ENCODE data around the gene ELK4.

ELK4 gene

GRCh38 chr1:205672395-205672889, 40.6 kb upstream of the ELK4 start:
- Histone ChIP-seq H3K27ac (no peak overlapping the region), H3K4me3 (no peak overlapping the region), H3K9me3 (no peaks in the 10 kb centered on the region), H3K36me3 (no peaks in the 10 kb centered on the region), H3K4me1 (peaks cover 58% of the 10 kb centered on the region), H3K9ac (no peak overlapping the region), H3K27me3 (no peaks in the 10 kb centered on the region), H4K20me1 (no peaks in the 10 kb centered on the region; the same call in 1 of the 2 replicates), H3K4me2 (peak overlapping the region; percentile 28; the same call in 1 of the 2 replicates)
- TF ChIP-seq Cebpa-rat (IDR thresholded peaks at IDR 0.05): no peak

DNA sequence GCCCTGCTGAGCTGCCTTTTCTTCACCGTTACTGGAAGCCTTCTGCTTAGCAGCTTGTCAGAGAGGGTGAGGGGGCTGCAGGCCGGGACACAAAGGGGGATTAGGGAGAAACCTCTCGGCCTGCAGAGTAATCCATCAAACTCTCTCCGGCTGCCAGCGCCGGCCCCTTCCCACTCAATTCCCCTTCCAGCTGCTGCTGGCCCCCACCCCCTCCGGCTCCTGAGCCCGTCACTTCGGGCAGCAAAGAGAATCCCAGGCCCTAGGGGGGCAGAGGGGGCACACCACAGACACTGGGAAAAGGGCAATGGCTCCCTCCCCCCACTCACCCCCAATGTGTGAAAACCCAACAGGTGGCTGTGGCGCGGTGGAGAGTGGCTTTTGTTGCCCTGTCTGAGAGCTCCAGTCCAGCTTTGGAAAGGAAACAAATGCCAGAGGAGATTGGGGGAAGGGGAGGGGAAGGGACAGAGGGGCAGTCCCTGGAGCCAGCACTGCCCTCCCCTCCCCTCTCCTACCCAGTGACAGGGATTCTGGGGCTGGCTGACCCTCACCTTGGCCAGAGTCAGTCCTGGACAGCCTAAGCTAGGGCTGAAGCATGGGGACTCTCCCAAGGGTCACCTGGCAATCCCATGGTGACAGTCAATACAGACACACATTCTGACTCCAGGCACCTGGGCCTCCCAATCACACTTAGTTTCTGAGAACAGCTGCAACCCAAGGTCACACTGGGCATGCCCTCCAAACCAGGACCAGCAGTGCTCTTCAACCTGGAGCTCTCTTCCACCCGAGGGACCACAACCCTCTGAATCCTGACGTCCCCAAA, 39.0 kb upstream of the ELK4 start:
- no peak for TF ChIP-seq Cebpa-rat (IDR thresholded peaks at IDR 0.05)
- Histone ChIP-seq H3K36me3 (no peaks in the 10 kb centered on the region), H3K9ac (no peak overlapping the region), H3K27me3 (no peaks in the 10 kb centered on the region), H4K20me1 (no peaks in the 10 kb centered on the region; the same call in 1 of the 2 replicates), H3K4me2 (peak overlapping the region; percentile 58; the same call in 1 of the 2 replicates), H3K9me3 (no peaks in the 10 kb centered on the region), H3K4me3 (no peak overlapping the region), H3K27ac (no peak overlapping the region), H3K4me1 (peaks cover 63% of the 10 kb centered on the region)

DNA sequence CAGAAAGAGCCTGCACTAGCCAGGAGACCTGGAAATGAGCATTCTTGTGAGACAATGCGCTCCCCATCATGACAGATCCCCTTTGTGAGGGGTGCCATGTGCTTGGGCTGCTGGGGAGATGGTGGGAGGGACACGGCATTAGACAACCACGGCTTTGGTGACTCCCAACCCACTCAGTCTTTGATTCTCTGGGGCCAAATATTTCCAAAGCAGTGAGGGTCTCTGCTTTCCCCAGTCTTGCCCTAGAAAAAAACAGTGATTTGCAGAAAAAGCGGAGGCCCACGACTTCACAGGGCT, 38.3 kb upstream of the ELK4 start:
- Histone ChIP-seq H3K27me3 (no peaks in the 10 kb centered on the region), H3K36me3 (no peaks in the 10 kb centered on the region), H3K4me1 (peaks cover 70% of the 10 kb centered on the region), H3K4me3 (no peak overlapping the region), H3K9me3 (no peaks in the 10 kb centered on the region), H3K4me2 (peak overlapping the region; percentile 58; the same call in 1 of the 2 replicates), H4K20me1 (no peaks in the 10 kb centered on the region), H3K27ac (no peak overlapping the region), H3K9ac (no peak overlapping the region)
- no peak for TF ChIP-seq Cebpa-rat (IDR thresholded peaks at IDR 0.05)

DNA sequence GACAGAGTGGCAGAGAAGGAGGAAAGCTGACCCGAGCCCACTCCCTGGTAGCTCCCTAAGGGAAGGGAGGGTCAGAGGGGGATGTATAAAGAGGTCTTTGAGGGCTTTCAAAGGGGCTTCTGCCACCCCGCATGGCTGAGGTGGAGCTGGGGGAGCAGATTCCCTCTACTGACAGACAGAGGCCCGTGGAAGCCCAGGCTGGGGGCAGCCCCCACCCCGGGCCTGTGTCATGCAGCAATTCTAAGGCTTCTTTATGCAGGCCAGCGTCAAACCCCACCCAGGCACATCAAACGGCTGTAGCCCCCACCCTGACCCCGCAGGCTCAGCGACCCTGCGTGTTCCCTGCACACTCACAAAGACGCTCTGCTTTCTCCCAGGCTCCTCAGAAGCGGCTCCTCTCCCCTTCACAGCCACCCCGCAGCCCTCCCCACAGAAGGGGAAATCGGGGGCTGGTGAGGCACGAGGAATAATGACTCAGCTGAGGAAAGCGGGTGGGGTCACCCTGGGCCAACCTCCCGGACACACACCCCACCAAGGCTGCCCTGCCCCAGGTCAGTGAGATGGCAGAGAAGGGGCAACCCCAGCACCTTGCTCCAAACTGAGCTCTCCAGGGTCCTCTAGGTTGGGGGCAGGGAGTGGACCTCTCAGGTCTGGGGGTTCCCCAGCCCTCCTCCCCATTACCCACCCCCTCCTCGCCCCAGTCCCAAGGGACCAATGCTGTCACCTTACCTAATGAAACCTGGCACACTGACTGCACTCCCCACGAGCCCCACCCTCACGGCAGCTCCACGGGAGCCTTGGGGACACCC, 37.7 kb upstream of the ELK4 start:
- no peak for TF ChIP-seq Cebpa-rat (IDR thresholded peaks at IDR 0.05)
- Histone ChIP-seq H3K9me3 (no peaks in the 10 kb centered on the region), H3K27me3 (no peaks in the 10 kb centered on the region), H3K4me3 (no peak overlapping the region), H3K4me2 (peak overlapping the region; percentile 58), H4K20me1 (no peaks in the 10 kb centered on the region), H3K36me3 (no peaks in the 10 kb centered on the region), H3K4me1 (peaks cover 75% of the 10 kb centered on the region), H3K9ac (no peak overlapping the region), H3K27ac (peak overlapping the region; percentile 47)

GRCh38 chr1:205668951-205669340, 37.1 kb upstream of the ELK4 start:
- no peaks in the 10 kb centered on the region for H4K20me1 ChIP-seq
- no peaks in the 10 kb centered on the region for H3K27me3 ChIP-seq
- H3K27ac ChIP-seq: peak overlapping the region; percentile 47
- TF ChIP-seq Cebpa-rat (IDR thresholded peaks at IDR 0.05): no peak
- peak overlapping the region; percentile 58 for H3K4me2 ChIP-seq
- H3K4me3 ChIP-seq: no peak overlapping the region
- no peaks in the 10 kb centered on the region for H3K9me3 ChIP-seq
- peaks cover 81% of the 10 kb centered on the region for H3K4me1 ChIP-seq
- no peaks in the 10 kb centered on the region for H3K36me3 ChIP-seq
- no peak overlapping the region for H3K9ac ChIP-seq

DNA sequence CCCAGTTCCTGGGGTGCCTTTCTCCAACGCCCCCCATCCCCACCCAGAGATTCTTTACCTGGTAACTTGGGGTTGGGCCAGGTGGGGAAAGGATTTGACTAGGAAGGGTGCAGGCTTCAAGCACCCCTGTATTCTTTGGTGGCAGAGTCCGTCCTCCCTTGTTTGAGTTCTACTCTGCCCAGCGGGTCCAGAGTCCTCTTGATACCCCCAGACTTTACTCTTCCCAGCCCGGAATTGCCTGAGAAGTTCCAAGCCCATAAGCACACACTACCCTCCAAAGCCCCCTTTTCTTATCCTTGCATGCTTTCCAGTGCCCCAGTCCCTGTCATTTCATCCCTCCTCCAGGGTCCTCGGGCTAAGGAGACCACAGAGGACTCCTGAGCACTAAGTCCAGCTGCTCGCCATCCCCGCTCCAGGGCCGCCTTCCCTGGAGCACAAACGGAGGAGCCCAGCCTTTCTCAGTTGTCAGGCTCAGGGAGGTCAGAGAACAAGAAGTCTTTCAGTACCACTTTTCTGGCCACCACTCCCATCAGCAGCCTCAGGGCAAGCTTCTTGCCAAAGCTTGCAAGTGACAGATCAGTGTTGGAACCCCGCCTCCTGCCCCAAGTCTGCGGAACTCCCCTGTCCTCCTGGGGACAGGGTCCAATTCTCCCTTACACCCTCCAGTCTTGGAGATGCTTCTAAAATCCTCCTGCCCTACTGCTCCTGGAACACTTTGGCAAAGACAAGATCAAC, 36.3 kb upstream of the ELK4 start:
- Histone ChIP-seq H3K9me3 (no peaks in the 10 kb centered on the region), H3K9ac (no peak overlapping the region), H3K4me1 (peaks cover 90% of the 10 kb centered on the region), H3K36me3 (peaks cover 5% of the 10 kb centered on the region; the same call in 1 of the 2 replicates), H3K27me3 (no peaks in the 10 kb centered on the region), H3K4me2 (peak overlapping the region; percentile 58), H4K20me1 (no peaks in the 10 kb centered on the region), H3K4me3 (no peak overlapping the region), H3K27ac (no peak overlapping the region)
- TF ChIP-seq Cebpa-rat (IDR thresholded peaks at IDR 0.05): no peak

GRCh38 chr1:205666372-205667166, 34.8 kb upstream of the ELK4 start:
- peaks cover 9% of the 10 kb centered on the region; the same call in 1 of the 2 replicates for H3K36me3 ChIP-seq
- no peak overlapping the region for H3K4me3 ChIP-seq
- H3K4me2 ChIP-seq: peak overlapping the region; percentile 81
- peaks cover 97% of the 10 kb centered on the region for H3K4me1 ChIP-seq
- no peak overlapping the region; the same call in 1 of the 2 replicates for H3K9ac ChIP-seq
- TF ChIP-seq Cebpa-rat (IDR thresholded peaks at IDR 0.05): no peak
- H3K9me3 ChIP-seq: no peaks in the 10 kb centered on the region
- no peaks in the 10 kb centered on the region for H3K27me3 ChIP-seq
- no peaks in the 10 kb centered on the region for H4K20me1 ChIP-seq
- H3K27ac ChIP-seq: 0 out of 2 replicates have a peak overlapping the region, but pooled peaks have one; percentile 74

DNA sequence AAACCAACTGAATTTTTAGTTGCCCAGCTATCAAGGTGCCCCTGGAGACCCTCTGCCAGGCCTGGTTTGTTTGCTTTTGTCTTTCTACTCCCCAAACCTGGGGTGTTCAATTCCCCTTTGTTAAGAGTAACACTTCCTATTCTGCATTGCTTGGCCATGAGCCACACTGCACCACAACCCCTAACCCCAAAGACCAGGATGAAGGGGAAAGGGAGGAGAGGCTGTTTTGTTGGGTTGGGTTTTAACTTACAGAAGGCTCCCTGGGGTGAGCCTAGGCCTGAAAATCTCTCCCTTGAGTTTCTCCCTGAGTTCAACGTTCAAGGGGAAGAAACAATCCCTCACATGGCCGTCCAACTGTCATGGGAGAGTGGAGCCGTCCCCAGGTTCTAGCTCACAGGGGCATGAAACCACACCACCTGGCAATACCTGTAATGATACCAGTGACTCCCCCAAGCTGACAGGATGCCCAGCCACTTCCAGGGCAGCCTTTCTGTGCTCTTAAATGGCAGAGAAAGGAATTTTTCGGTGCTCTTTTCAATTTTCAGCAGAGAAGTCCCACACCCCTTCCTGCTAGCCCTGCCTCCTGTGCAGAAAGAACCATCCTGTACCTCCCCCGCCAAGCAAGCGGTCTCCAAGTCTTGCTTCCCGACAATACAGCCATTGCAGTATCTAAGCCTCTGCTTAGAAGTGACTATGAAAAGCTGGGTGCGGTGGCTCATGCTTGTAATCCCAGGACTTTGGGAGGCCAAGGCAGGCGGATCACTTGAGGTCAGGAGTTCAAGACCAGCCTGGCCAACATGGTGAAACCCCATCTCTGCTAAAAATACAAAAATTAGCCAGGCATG, 33.6 kb upstream of the ELK4 start:
- H3K36me3 ChIP-seq: peaks cover 9% of the 10 kb centered on the region; the same call in 1 of the 2 replicates
- no peaks in the 10 kb centered on the region for H3K9me3 ChIP-seq
- peaks cover 94% of the 10 kb centered on the region for H3K4me1 ChIP-seq
- no peak for TF ChIP-seq Cebpa-rat (IDR thresholded peaks at IDR 0.05)
- H4K20me1 ChIP-seq: no peaks in the 10 kb centered on the region
- H3K9ac ChIP-seq: peak overlapping the region; percentile 56
- no peak overlapping the region for H3K4me3 ChIP-seq
- H3K4me2 ChIP-seq: peak overlapping the region; percentile 81
- peak overlapping the region; percentile 74 for H3K27ac ChIP-seq
- no peaks in the 10 kb centered on the region for H3K27me3 ChIP-seq
